HG02852 (cell line): Measurements from ENCODE around the gene CUL9.

Experiments used
- ATAC-seq: cut with Tn5 transposase; IDR thresholded peaks from one replicate; pipeline ENCODE4 v1.9.1; 2021; ENCODE audit warnings: mild to moderate bottlenecking, moderate library complexity; ENCODE audit not compliant: unreplicated experiment

CUL9 gene

GRCh38 chr6:43193929-43194328 is 11.9 kb downstream of the CUL9 start:
- ATAC-seq = no peak

GRCh38 chr6:43196337-43196736 is 14.3 kb downstream of the CUL9 start:
- no peak for ATAC-seq

GRCh38 chr6:43199912-43200311 is 17.9 kb downstream of the CUL9 start:
- ATAC-seq = no peak

GRCh38 chr6:43200541-43200940 is 18.5 kb downstream of the CUL9 start:
- ATAC-seq = no peak

- ATAC-seq = no peak
These were observed 20.5 kb downstream of the CUL9 start for GRCh38 chr6:43202451-43202850.

GRCh38 chr6:43203029-43203717 is 21.2 kb downstream of the CUL9 start:
- ATAC-seq = no peak

GRCh38 chr6:43203718-43204095 is 21.7 kb downstream of the CUL9 start:
- no peak for ATAC-seq

- ATAC-seq = no peak
These were observed 22.5 kb downstream of the CUL9 start for GRCh38 chr6:43204271-43205105.

- no peak for ATAC-seq
These were observed 23.9 kb downstream of the CUL9 start for GRCh38 chr6:43205849-43206248.

- no peak for ATAC-seq
These were observed 25.3 kb downstream of the CUL9 start for GRCh38 chr6:43207286-43207685.

- ATAC-seq = no peak
These were observed 30.0 kb downstream of the CUL9 start for GRCh38 chr6:43211955-43212354.

- ATAC-seq = no peak
These were observed 31.4 kb downstream of the CUL9 start for GRCh38 chr6:43213431-43213830.

GRCh38 chr6:43215066-43215465 is 33.1 kb downstream of the CUL9 start:
- no peak for ATAC-seq

- ATAC-seq = no peak
These were observed 34.2 kb downstream of the CUL9 start for GRCh38 chr6:43216200-43216599.

GRCh38 chr6:43217351-43217750 is 35.4 kb downstream of the CUL9 start:
- ATAC-seq = no peak

- no peak for ATAC-seq
These were observed 37.1 kb downstream of the CUL9 start for GRCh38 chr6:43219119-43219518.

- no peak for ATAC-seq
These were observed 37.8 kb downstream of the CUL9 start for GRCh38 chr6:43219814-43220213.

GRCh38 chr6:43220439-43220951 is 38.5 kb downstream of the CUL9 start:
- no peak for ATAC-seq

- no peak for ATAC-seq
These were observed 39.3 kb downstream of the CUL9 start for GRCh38 chr6:43221046-43221972.

GRCh38 chr6:43222418-43223059 is 40.5 kb downstream of the CUL9 start:
- no peak for ATAC-seq

GRCh38 chr6:43223175-43223574 is 41.2 kb downstream of the CUL9 start:
- no peak for ATAC-seq
